ENCODE data around the gene GNAZ.

The GNAZ gene

GRCh38 chr22:23079240-23079768 lies 9.0 kb downstream of the GNAZ start:
- no peak for DNase-seq

GRCh38 chr22:23079814-23080521 lies 9.6 kb downstream of the GNAZ start:
- DNase-seq = no peak

- peak; percentile 13 for DNase-seq
These were observed 10.4 kb downstream of the GNAZ start for GRCh38 chr22:23080613-23081290.

- DNase-seq = no peak
These were observed 12.4 kb downstream of the GNAZ start for GRCh38 chr22:23082534-23083314.

- no peak for DNase-seq
These were observed 13.1 kb downstream of the GNAZ start for GRCh38 chr22:23083315-23084021.

GRCh38 chr22:23084453-23085350 lies 14.4 kb downstream of the GNAZ start:
- DNase-seq = no peak

GRCh38 chr22:23085351-23085671 lies 15.0 kb downstream of the GNAZ start:
- DNase-seq = no peak

- DNase-seq = no peak
These were observed 15.5 kb downstream of the GNAZ start for GRCh38 chr22:23085785-23086184.

- no peak for DNase-seq
These were observed 15.9 kb downstream of the GNAZ start for GRCh38 chr22:23086263-23086662.

- DNase-seq = no peak
These were observed 16.5 kb downstream of the GNAZ start for GRCh38 chr22:23086787-23087186.

GRCh38 chr22:23088199-23088604 lies 17.9 kb downstream of the GNAZ start:
- peak; percentile 32 for DNase-seq

- no peak for DNase-seq
These were observed 18.7 kb downstream of the GNAZ start for GRCh38 chr22:23089010-23089409.

GRCh38 chr22:23089633-23090456 lies 19.5 kb downstream of the GNAZ start:
- no peak for DNase-seq

GRCh38 chr22:23090457-23090835 lies 20.1 kb downstream of the GNAZ start:
- DNase-seq = no peak

GRCh38 chr22:23091760-23092159 lies 21.4 kb downstream of the GNAZ start:
- DNase-seq = no peak

- DNase-seq = no peak
These were observed 22.1 kb downstream of the GNAZ start for GRCh38 chr22:23092217-23092955.

- no peak for DNase-seq
These were observed 22.9 kb downstream of the GNAZ start for GRCh38 chr22:23093051-23093788.

GRCh38 chr22:23094260-23094659 lies 23.9 kb downstream of the GNAZ start:
- no peak for DNase-seq

Measured in stimulated activated CD4-positive, alpha-beta T cell treated with anti-CD3 and anti-CD28 coated beads, Interleukin-15, amount 100 ng/mL, for 24 hours (primary cell).